HCT116 (cell line): ENCODE results near the gene TAF3. TPM values are rescaled to one million over a fixed set of nuclear protein-coding genes. Genes with fewer than 3 reads are reported as not detected.

Experiments
- ATAC-seq: fragments of 200-7000 bp; cut with Tn5 transposase; 2 replicates; pipeline ENCODE4 v1.9.1; 2020; ENCODE audit warnings: mild to moderate bottlenecking, moderate library complexity
- BruUV-seq: library from RNA; stranded (reverse); fragments of 400-500 nt; replicated peaks from 2 replicates; lab custom pipeline; 2021; lab: Mats Ljungman, UMichigan
- CTCF ChIA-PET: fragments of 300-600 bp; sonication (Branson Sonifier 250); formaldehyde crosslinking; loops from one replicate; lab custom pipeline; 2021; ENCODE audit warnings: antibody characterized with exemption; lab: Charles Lee
- POLR2A ChIA-PET: fragments of 300-600, 350-600 bp; sonication (Branson Sonifier 250); formaldehyde crosslinking; loops from one replicate; lab custom pipeline; 2021; ENCODE audit warnings: antibody characterized with exemption; lab: Charles Lee
- RAD21 ChIA-PET, 2 experiments: fragments of 300-600 bp; sonication (Branson Sonifier 250); formaldehyde crosslinking; loops; one replicate each; lab custom pipeline; 2023; ENCODE audit warnings: low total read pairs in 2 of 2; ENCODE audit not compliant: uncharacterized antibody in 2 of 2, unreplicated experiment in 2 of 2, low non-redundant PET in 1 of 2; lab: Charles Lee
- DNase-seq: peaks from one replicate; pipeline ENCODE4 v3.0.0-alpha.2; 2010; ENCODE audit warnings: low read depth, low spot score
- H2AFZ ChIP-seq: fragments of 200-600 bp; shearing (Covaris generic), sonication (generic); 2 replicates; pipeline ENCODE4 v1.6.1; 2017; ENCODE audit warnings: low read depth, mixed run types, mixed read lengths, antibody characterized with exemption, low read length; ENCODE audit not compliant: poor library complexity, severe bottlenecking
- H3K27ac ChIP-seq: 2 replicates; pipeline ENCODE4 v1.5.1; 2012; ENCODE audit warnings: low read depth, low read length
- H3K27me3 ChIP-seq: fragments of 200-600 bp; sonication (generic); 2 replicates; pipeline ENCODE4 v1.6.1; 2016; ENCODE audit warnings: mixed run types, low read length, mixed read lengths; ENCODE audit not compliant: insufficient read depth
- H3K36me3 ChIP-seq, 2 experiments: fragments of 200-500 bp in 1 of 2; fragments of 200-600 bp in 1 of 2; sonication (Bioruptor generic) in 1 of 2; sonication (generic) in 1 of 2; 2 replicates each; pipeline versions ENCODE4 v1.5.1 to v1.6.1; 2014 to 2016; ENCODE audit warnings: low read length in 2 of 2, inconsistent platforms in 1 of 2, mixed read lengths in 1 of 2, mixed run types in 1 of 2; ENCODE audit not compliant: insufficient read depth in 2 of 2, control insufficient read depth in 1 of 2
- H3K4me1 ChIP-seq, 2 experiments: fragments of 200-600 bp in 1 of 2; sonication (generic) in 1 of 2; 2 replicates each; pipeline versions ENCODE4 v1.5.1 to v1.6.1; 2012 to 2017; ENCODE audit warnings: low read length in 2 of 2, inconsistent platforms in 1 of 2, mild to moderate bottlenecking in 1 of 2, mixed read lengths in 1 of 2, mixed run types in 1 of 2, moderate library complexity in 1 of 2; ENCODE audit not compliant: insufficient read depth in 2 of 2, control insufficient read depth in 1 of 2
- H3K4me2 ChIP-seq: fragments of 200-600 bp; sonication (generic); 2 replicates; pipeline ENCODE4 v1.6.1; 2017; ENCODE audit warnings: mixed run types, low read length, mixed read lengths
- H3K4me3 ChIP-seq, 2 experiments: fragments of 200-600 bp in 1 of 2; sonication (generic) in 1 of 2; replicated peaks in 1 of 2; 2 replicates each; pipeline ENCODE4 v1.5.1; 2011 to 2016; ENCODE audit warnings: low read length in 2 of 2, control low read depth in 1 of 2, low read depth in 1 of 2, mild to moderate bottlenecking in 1 of 2, mixed read lengths in 1 of 2, mixed run types in 1 of 2
- H3K79me2 ChIP-seq: fragments of 200-600 bp; sonication (generic); 2 replicates; pipeline ENCODE4 v1.6.1; 2017; ENCODE audit warnings: mild to moderate bottlenecking, mixed run types, low read length, moderate library complexity, mixed read lengths; ENCODE audit not compliant: insufficient read depth
- H3K9ac ChIP-seq: fragments of 200-600 bp; sonication (generic); 2 replicates; pipeline ENCODE4 v1.6.1; 2016; ENCODE audit warnings: low read length, mixed read lengths
- H3K9me2 ChIP-seq: fragments of 200-600 bp; sonication (generic), shearing (Covaris generic); 2 replicates; pipeline ENCODE4 v1.6.1; 2017; ENCODE audit warnings: mixed run types, mild to moderate bottlenecking, moderate library complexity; ENCODE audit not compliant: insufficient read depth
- H3K9me3 ChIP-seq, 2 experiments: fragments of 200-500 bp in 1 of 2; fragments of 200-600 bp in 1 of 2; sonication (Bioruptor generic) in 1 of 2; sonication (generic) in 1 of 2; 2 replicates each; pipeline ENCODE4 v1.6.1; 2014 to 2017; ENCODE audit warnings: low read length in 2 of 2, mixed read lengths in 2 of 2, inconsistent platforms in 1 of 2, low read depth in 1 of 2, mild to moderate bottlenecking in 1 of 2, mixed run types in 1 of 2, moderate library complexity in 1 of 2; ENCODE audit not compliant: control insufficient read depth in 1 of 2, insufficient read depth in 1 of 2
- H4K20me1 ChIP-seq: fragments of 200-600 bp; sonication (generic), shearing (Covaris generic); 2 replicates; pipeline ENCODE4 v1.6.1; 2017; ENCODE audit warnings: mixed run types, mild to moderate bottlenecking, moderate library complexity; ENCODE audit not compliant: insufficient read depth
- CBX3 ChIP-seq: IDR thresholded peaks from 2 replicates; pipeline ENCODE4 v1.6.1; 2012; ENCODE audit warnings: low read depth
- EGR1 ChIP-seq: IDR thresholded peaks from 2 replicates; pipeline ENCODE4 v1.6.1; 2012; ENCODE audit warnings: low read depth
- ELF1 ChIP-seq: IDR thresholded peaks from 2 replicates; pipeline ENCODE4 v1.6.1; 2012; ENCODE audit warnings: low read depth, borderline replicate concordance
- EZH2 ChIP-seq: fragments of 200-600 bp; sonication (generic); IDR thresholded peaks from 2 replicates; pipeline ENCODE4 v1.6.1; 2017; ENCODE audit warnings: antibody characterized with exemption, mixed run types
- EZH2phosphoT487 ChIP-seq: fragments of 200-600 bp; IDR thresholded peaks from 2 replicates; pipeline ENCODE4 v1.6.1; 2018; ENCODE audit warnings: antibody characterized with exemption, borderline replicate concordance
- FOSL1 ChIP-seq: IDR thresholded peaks from 2 replicates; pipeline ENCODE4 v1.6.1; 2012; ENCODE audit warnings: low read depth
- JUND ChIP-seq: IDR thresholded peaks from 2 replicates; pipeline ENCODE4 v1.6.1; 2012
- POLR2A ChIP-seq: IDR thresholded peaks from 2 replicates; pipeline ENCODE4 v1.7.0; 2011; ENCODE audit warnings: borderline replicate concordance; ENCODE audit not compliant: insufficient read depth, insufficient read length; ENCODE audit errors: extremely low read depth
- POLR2AphosphoS5 ChIP-seq: IDR thresholded peaks from 2 replicates; pipeline ENCODE4 v1.6.1; 2011; ENCODE audit warnings: mild to moderate bottlenecking, low read depth, low read length, moderate library complexity
- RAD21 ChIP-seq: IDR thresholded peaks from 2 replicates; pipeline ENCODE4 v1.6.1; 2012; ENCODE audit warnings: low read depth, mild to moderate bottlenecking
- SP1 ChIP-seq: IDR thresholded peaks from 2 replicates; pipeline ENCODE4 v1.6.1; 2012; ENCODE audit warnings: low read depth
- YY1 ChIP-seq: IDR thresholded peaks from 2 replicates; pipeline ENCODE4 v1.6.1; 2011; ENCODE audit warnings: low read length, low read depth, moderate library complexity, mild to moderate bottlenecking; ENCODE audit not compliant: insufficient replicate concordance; ENCODE audit errors: extremely low read depth
- ZFX ChIP-seq: fragments of 450-650 bp; IDR thresholded peaks from 2 replicates; pipeline ENCODE4 v1.6.1; 2017
- ZNF274 ChIP-seq: fragments of 200-500 bp; sonication (Bioruptor generic); IDR thresholded peaks from 2 replicates; pipeline ENCODE4 v1.6.1; 2014; ENCODE audit warnings: mild to moderate bottlenecking, low read depth, low read length, inconsistent platforms
- intact Hi-C: fragments of 100-400 bp; cut with micrococcal nuclease; formaldehyde crosslinking; loops from 2 replicates; pipeline ENCODE4 v1.10.0; 2022
- total RNA-seq: library from RNA; stranded (reverse); gene quantifications from one replicate; pipeline ENCODE4 v1.2.1, GENCODE V29; 2021; ENCODE audit not compliant: unreplicated experiment
- TF ChIP-seq, protein P1 (sequence below): IDR thresholded peaks from 2 replicates; pipeline ENCODE4 v1.6.1; 2012; ENCODE audit warnings: low read depth
- TF ChIP-seq, protein P2 (sequence below): IDR thresholded peaks from 2 replicates; pipeline ENCODE4 v1.6.1; 2012
- TF ChIP-seq, protein P3 (sequence below), 3 experiments: fragments of 200-600 bp in 1 of 3; sonication (generic) in 1 of 3; IDR thresholded peaks in 2 of 3; conservative IDR thresholded peaks in 1 of 3; 2 replicates each; pipeline ENCODE4 v1.5.1; 2012 to 2017; ENCODE audit warnings: low read depth in 2 of 3, low read length in 2 of 3, antibody characterized with exemption in 1 of 3, borderline replicate concordance in 1 of 3, control low read depth in 1 of 3, mild to moderate bottlenecking in 1 of 3, mixed read lengths in 1 of 3, mixed run types in 1 of 3, moderate library complexity in 1 of 3; ENCODE audit not compliant: insufficient read depth in 1 of 3
- TF ChIP-seq, protein P4 (sequence below): IDR thresholded peaks from 2 replicates; pipeline ENCODE4 v1.6.1; 2012

Gene TAF3
- total RNA-seq, 1 experiment from 2014 or later = 8.0 TPM

DNA sequence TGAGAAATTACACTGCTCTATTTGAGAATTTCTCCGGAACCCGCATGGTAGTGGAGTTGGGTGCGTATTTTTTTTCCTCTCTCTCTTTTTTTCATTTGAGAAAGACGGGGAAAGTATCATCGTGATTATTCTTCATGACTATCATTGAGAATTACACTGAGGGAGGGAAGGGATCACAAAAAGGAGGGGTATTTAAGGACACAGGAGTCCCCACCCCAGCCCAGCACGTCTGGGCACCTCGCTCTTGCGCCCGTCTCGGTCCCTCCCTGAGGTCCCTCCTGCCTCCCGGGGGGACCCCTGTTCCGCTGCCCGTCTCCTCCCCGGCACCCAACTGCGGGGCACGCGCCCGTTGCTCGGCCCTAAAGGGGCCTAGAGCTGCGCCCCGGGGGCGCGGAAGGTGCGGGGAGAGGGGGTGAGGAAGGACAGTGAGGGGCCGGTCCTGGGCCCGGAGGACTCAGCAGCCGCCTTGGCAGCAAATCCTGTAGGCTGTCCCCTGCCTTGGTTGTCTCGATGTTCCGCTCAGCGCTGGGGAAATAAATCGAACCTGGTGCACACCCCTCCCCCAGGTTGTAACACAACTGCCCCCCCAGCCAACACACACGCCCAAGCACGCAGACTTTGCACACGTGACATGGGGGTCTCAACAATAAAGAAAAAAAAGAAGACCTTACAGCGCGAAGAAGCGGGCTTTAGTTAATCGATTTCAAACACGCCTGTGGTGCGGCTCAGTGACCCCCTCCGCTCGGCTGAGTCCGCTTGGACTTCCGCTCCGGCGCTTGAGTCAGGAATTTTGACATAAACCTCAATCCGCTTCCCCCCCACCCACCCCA lies 217.6 kb downstream of the TAF3 start:
- POLR2A ChIA-PET = no interaction called here

More for the DNA sequence above, 217.6 kb downstream of the TAF3 start:
- BruUV-seq = no TSS peak
- ATAC-seq = no peak
- intact Hi-C loops = no loop called here
- RAD21 ChIA-PET = no interaction called here
- Histone ChIP-seq H3K36me3 (no peaks in the 10 kb centered on the region), H3K9me2 (no peaks in the 10 kb centered on the region), H3K4me2 (no peak overlapping the region)
- no peak for DNase-seq
- TF ChIP-seq FOSL1 (no peak), EZH2 (no peak), EGR1 (no peak), POLR2AphosphoS5 (no peak), CBX3 (no peak), ELF1 (no peak), ZNF274 (no peak), SP1 (no peak), ZFX (no peak), YY1 (no peak), EZH2phosphoT487 (no peak), JUND (no peak), POLR2A (no peak), RAD21 (no peak)
- TF ChIP-seq, protein P1, sequence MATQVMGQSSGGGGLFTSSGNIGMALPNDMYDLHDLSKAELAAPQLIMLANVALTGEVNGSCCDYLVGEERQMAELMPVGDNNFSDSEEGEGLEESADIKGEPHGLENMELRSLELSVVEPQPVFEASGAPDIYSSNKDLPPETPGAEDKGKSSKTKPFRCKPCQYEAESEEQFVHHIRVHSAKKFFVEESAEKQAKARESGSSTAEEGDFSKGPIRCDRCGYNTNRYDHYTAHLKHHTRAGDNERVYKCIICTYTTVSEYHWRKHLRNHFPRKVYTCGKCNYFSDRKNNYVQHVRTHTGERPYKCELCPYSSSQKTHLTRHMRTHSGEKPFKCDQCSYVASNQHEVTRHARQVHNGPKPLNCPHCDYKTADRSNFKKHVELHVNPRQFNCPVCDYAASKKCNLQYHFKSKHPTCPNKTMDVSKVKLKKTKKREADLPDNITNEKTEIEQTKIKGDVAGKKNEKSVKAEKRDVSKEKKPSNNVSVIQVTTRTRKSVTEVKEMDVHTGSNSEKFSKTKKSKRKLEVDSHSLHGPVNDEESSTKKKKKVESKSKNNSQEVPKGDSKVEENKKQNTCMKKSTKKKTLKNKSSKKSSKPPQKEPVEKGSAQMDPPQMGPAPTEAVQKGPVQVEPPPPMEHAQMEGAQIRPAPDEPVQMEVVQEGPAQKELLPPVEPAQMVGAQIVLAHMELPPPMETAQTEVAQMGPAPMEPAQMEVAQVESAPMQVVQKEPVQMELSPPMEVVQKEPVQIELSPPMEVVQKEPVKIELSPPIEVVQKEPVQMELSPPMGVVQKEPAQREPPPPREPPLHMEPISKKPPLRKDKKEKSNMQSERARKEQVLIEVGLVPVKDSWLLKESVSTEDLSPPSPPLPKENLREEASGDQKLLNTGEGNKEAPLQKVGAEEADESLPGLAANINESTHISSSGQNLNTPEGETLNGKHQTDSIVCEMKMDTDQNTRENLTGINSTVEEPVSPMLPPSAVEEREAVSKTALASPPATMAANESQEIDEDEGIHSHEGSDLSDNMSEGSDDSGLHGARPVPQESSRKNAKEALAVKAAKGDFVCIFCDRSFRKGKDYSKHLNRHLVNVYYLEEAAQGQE = no peak
- TF ChIP-seq, protein P2, sequence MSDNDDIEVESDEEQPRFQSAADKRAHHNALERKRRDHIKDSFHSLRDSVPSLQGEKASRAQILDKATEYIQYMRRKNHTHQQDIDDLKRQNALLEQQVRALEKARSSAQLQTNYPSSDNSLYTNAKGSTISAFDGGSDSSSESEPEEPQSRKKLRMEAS = no peak
- TF ChIP-seq, protein P3, sequence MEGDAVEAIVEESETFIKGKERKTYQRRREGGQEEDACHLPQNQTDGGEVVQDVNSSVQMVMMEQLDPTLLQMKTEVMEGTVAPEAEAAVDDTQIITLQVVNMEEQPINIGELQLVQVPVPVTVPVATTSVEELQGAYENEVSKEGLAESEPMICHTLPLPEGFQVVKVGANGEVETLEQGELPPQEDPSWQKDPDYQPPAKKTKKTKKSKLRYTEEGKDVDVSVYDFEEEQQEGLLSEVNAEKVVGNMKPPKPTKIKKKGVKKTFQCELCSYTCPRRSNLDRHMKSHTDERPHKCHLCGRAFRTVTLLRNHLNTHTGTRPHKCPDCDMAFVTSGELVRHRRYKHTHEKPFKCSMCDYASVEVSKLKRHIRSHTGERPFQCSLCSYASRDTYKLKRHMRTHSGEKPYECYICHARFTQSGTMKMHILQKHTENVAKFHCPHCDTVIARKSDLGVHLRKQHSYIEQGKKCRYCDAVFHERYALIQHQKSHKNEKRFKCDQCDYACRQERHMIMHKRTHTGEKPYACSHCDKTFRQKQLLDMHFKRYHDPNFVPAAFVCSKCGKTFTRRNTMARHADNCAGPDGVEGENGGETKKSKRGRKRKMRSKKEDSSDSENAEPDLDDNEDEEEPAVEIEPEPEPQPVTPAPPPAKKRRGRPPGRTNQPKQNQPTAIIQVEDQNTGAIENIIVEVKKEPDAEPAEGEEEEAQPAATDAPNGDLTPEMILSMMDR (IDR thresholded peaks at IDR 0.05 in 2 of 3, conservative IDR thresholded peaks at IDR 0.05 in 1 of 3; ENCODE audit: borderline replicate concordance in 1 of 3, insufficient read depth in 1 of 3, low read depth in 2 of 3, low read length in 2 of 3) = no peak
- TF ChIP-seq, protein P4, sequence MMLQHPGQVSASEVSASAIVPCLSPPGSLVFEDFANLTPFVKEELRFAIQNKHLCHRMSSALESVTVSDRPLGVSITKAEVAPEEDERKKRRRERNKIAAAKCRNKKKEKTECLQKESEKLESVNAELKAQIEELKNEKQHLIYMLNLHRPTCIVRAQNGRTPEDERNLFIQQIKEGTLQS = no peak
- TF ChIP-seq, all 23 proteins: peak for 0
- H3K79me2 ChIP-seq = no peaks in the 10 kb centered on the region
- no peak overlapping the region for H2AFZ ChIP-seq
- no peaks in the 10 kb centered on the region for H3K4me1 ChIP-seq
- H3K27me3 ChIP-seq = peaks cover 31% of the 10 kb centered on the region
- no peak overlapping the region for H3K9ac ChIP-seq
- H4K20me1 ChIP-seq = no peaks in the 10 kb centered on the region
- H3K4me3 ChIP-seq = no peak overlapping the region
- H3K27ac ChIP-seq = no peak overlapping the region
- CTCF ChIA-PET = no interaction called here
- H3K9me3 ChIP-seq = no peaks in the 10 kb centered on the region
